HepG2 (cell line): Measurements from ENCODE around the gene ZBTB7C. TPM values are rescaled to one million over a fixed set of nuclear protein-coding genes. Genes with fewer than 3 reads are reported as not detected.

ENCODE experiments used
- ATAC-seq: fragments of 200-7000 bp; cut with Tn5 transposase; 3 replicates; pipeline ENCODE4 v1.9.1; 2020; ENCODE audit warnings: mild to moderate bottlenecking, moderate library complexity
- BruUV-seq: library from RNA; stranded (reverse); fragments of 400-500 nt; replicated peaks from 2 replicates; lab custom pipeline; 2021; lab: Mats Ljungman, UMichigan
- CTCF ChIA-PET: fragments of 300-600 bp; formaldehyde crosslinking; extraction: SDS; loops from one replicate; lab custom pipeline; 2021; ENCODE audit warnings: low total read pairs, inconsistent platforms, low intra/inter-chr PET ratio; lab: Yijun Ruan, JAX
- POLR2A ChIA-PET: fragments of 350-600 bp; sonication (Branson Sonifier 250); formaldehyde crosslinking; loops from one replicate; lab custom pipeline; 2020; ENCODE audit warnings: antibody characterized with exemption, inconsistent platforms; lab: Yijun Ruan, JAX
- DNase-seq: peaks from one replicate; pipeline ENCODE4 v3.0.0-alpha.2; 2015; ENCODE audit warnings: low spot score
- FAIRE-seq: peaks from 3 replicates; lab custom pipeline; 2011; peaks lifted over from hg19 to GRCh38; lab: Jason Lieb, UNC
- H2AFZ ChIP-seq: one replicate; pipeline ENCODE4 v1.6.1; 2011; ENCODE audit warnings: low read length, inconsistent platforms
- H3K27ac ChIP-seq: fragments of 300-600 bp; 3 replicates; pipeline ENCODE4 v1.8.0; 2011; ENCODE audit warnings: mixed run types, mild to moderate bottlenecking, mixed read lengths, low read length, inconsistent platforms; ENCODE audit not compliant: insufficient read depth; ENCODE audit errors: extremely low read length
- H3K27me3 ChIP-seq, 2 experiments: fragments of 200-600 bp in 1 of 2; 2 replicates in 1 of 2; 3 replicates in 1 of 2; pipeline versions ENCODE4 v1.6.0 to v1.8.0; 2011; ENCODE audit warnings: low read length in 2 of 2, mild to moderate bottlenecking in 2 of 2, moderate library complexity in 2 of 2, inconsistent platforms in 1 of 2; ENCODE audit not compliant: insufficient read depth in 2 of 2, control insufficient read depth in 1 of 2
- H3K36me3 ChIP-seq, 2 experiments: fragments of 200-600 bp in 1 of 2; replicated peaks in 1 of 2; 2 replicates in 1 of 2; 3 replicates in 1 of 2; pipeline versions ENCODE4 v1.5.1 to v1.8.0; 2011; ENCODE audit warnings: low read length in 2 of 2, inconsistent platforms in 1 of 2; ENCODE audit not compliant: insufficient read depth in 2 of 2, control insufficient read depth in 1 of 2
- H3K4me1 ChIP-seq: 2 replicates; pipeline ENCODE4 v1.5.1; 2012; ENCODE audit warnings: low read length, inconsistent platforms; ENCODE audit not compliant: insufficient read depth
- H3K4me2 ChIP-seq: 2 replicates; pipeline ENCODE4 v1.6.0; 2011; ENCODE audit warnings: low read depth, low read length, inconsistent platforms
- H3K4me3 ChIP-seq, 3 experiments: fragments of 200-600 bp in 1 of 3; sonication (generic), shearing (Covaris generic) in 1 of 3; replicated peaks in 1 of 3; 2 replicates each; pipeline ENCODE4 v1.5.1; 2011 to 2016; ENCODE audit warnings: low read length in 3 of 3, inconsistent platforms in 2 of 3, low read depth in 2 of 3, mild to moderate bottlenecking in 2 of 3, control low read depth in 1 of 3, mixed read lengths in 1 of 3; ENCODE audit not compliant: insufficient read depth in 1 of 3
- H3K79me2 ChIP-seq: one replicate; pipeline ENCODE4 v1.6.1; 2011; ENCODE audit warnings: low read length, inconsistent platforms; ENCODE audit not compliant: insufficient read depth
- H3K9ac ChIP-seq: 2 replicates; pipeline ENCODE4 v1.6.0; 2011; ENCODE audit warnings: mild to moderate bottlenecking, low read depth, low read length, inconsistent platforms; ENCODE audit not compliant: insufficient read depth
- H3K9me3 ChIP-seq: 2 replicates; pipeline ENCODE4 v1.5.1; 2012; ENCODE audit warnings: mild to moderate bottlenecking, low read length
- H4K20me1 ChIP-seq: 2 replicates; pipeline ENCODE4 v1.6.0; 2011; ENCODE audit warnings: inconsistent platforms, mild to moderate bottlenecking, low read length, moderate library complexity; ENCODE audit not compliant: insufficient read depth
- ATF3 ChIP-seq: sonication (generic); formaldehyde crosslinking; IDR thresholded peaks from 2 replicates; pipeline ENCODE4 v1.4.0; 2020; ENCODE audit warnings: missing genetic modification reagents
- DNMT3B ChIP-seq: conservative IDR thresholded peaks from 2 replicates; pipeline ENCODE4 v1.6.1; 2016; ENCODE audit warnings: missing biosample characterization, control low read depth
- NAIF1 ChIP-seq: sonication (generic); formaldehyde crosslinking; IDR thresholded peaks from 2 replicates; pipeline ENCODE4 v1.5.0; 2020; ENCODE audit warnings: mild to moderate bottlenecking, missing genetic modification reagents, borderline replicate concordance
- PHF21A ChIP-seq: sonication (generic); formaldehyde crosslinking; IDR thresholded peaks from 2 replicates; pipeline ENCODE4 v1.5.0; 2020; ENCODE audit warnings: mild to moderate bottlenecking, missing genetic modification reagents
- REST ChIP-seq, 2 experiments: IDR thresholded peaks; 2 replicates each; pipeline ENCODE4 v1.6.1; 2011 to 2012; ENCODE audit warnings: low read length in 2 of 2, borderline replicate concordance in 1 of 2, low read depth in 1 of 2, mild to moderate bottlenecking in 1 of 2, moderate library complexity in 1 of 2
- SP1 ChIP-seq, 2 experiments: fragments of 450-650 bp in 1 of 2; sonication (generic) in 1 of 2; formaldehyde crosslinking in 1 of 2; IDR thresholded peaks; 2 replicates each; pipeline versions ENCODE4 v1.4.0 to v1.6.1; 2016 to 2020; ENCODE audit warnings: missing genetic modification reagents in 1 of 2
- TFDP1 ChIP-seq: IDR thresholded peaks from 2 replicates; pipeline ENCODE4 v1.6.1; 2016; ENCODE audit warnings: missing compliant biosample characterization, missing genetic modification reagents, borderline replicate concordance
- ZBTB8A ChIP-seq: sonication (generic); formaldehyde crosslinking; IDR thresholded peaks from 2 replicates; pipeline ENCODE4 v1.4.0; 2020; ENCODE audit warnings: mild to moderate bottlenecking, low read depth, missing genetic modification reagents, borderline replicate concordance
- ZNF34 ChIP-seq: sonication (generic); formaldehyde crosslinking; IDR thresholded peaks from 2 replicates; pipeline ENCODE4 v1.4.0; 2020; ENCODE audit warnings: mild to moderate bottlenecking, missing genetic modification reagents, borderline replicate concordance
- WGBS: methylation state at CpG from one replicate; pipeline ENCODE4 v1.1.6; 2017; ENCODE audit warnings: low lambda C conversion rate; 5-methylcytosine and 5-hydroxymethylcytosine counted together
- in situ Hi-C: cut with HindIII; loops from 2 replicates; pipeline ENCODE4 v1.10.0; 2017; ENCODE audit warnings: low pct_unique_long_range_greater_than_20kb; ENCODE audit not compliant: extremely low pct_ligation_motif_present
- intact Hi-C: fragments of 100-400 bp; cut with micrococcal nuclease; formaldehyde crosslinking; loops from one replicate; pipeline ENCODE4 v1.10.0; 2022; ENCODE audit not compliant: unreplicated experiment
- polyA plus RNA-seq, 8 experiments: library from polyadenylated mRNA; depleted of rRNA in 3 of 8; stranded (reverse) in 7 of 8; unstranded in 1 of 8; fragments of >200 nt; fragmentation: Illumina TruSeq in 4 of 8; extraction: Trizol in 4 of 8; gene quantifications; 2 replicates each; pipeline versions ENCODE4 v1.2.1 to v1.2.3, GENCODE V29; 2011 to 2016; ENCODE audit warnings: low read depth in 4 of 8, missing spikeins in 1 of 8, mixed read lengths in 1 of 8; ENCODE audit not compliant: insufficient read depth in 1 of 8
- total RNA-seq, 5 experiments: library from RNA; depleted of rRNA; stranded (reverse); fragments of >200 nt; fragmentation: Illumina TruSeq; extraction: Trizol; gene quantifications; 2 replicates each; pipeline ENCODE4 v1.2.3, GENCODE V29; 2016; ENCODE audit warnings: low read depth in 1 of 5

ZBTB7C gene
- total and polyA plus RNA-seq, 2 of the 13 experiments (the other 11 are each of a cell fraction or from before 2014, with no cell fraction given), result 0.01 to 0.04 TPM

- no peak for TF ChIP-seq ZBTB8A (CRISPR knock-in tag)
- TF ChIP-seq, all 625 proteins: peak for 35
Measured at GRCh38 chr18:48455555-48456478, 46.6 kb upstream of the ZBTB7C start (continued).

GRCh38 chr18:48454261-48454757 lies 45.1 kb upstream of the ZBTB7C start:
- Histone ChIP-seq H3K36me3 (no peaks in the 10 kb centered on the region), H3K27ac (peak overlapping the region; percentile 81), H2AFZ (peak overlapping the region; percentile 22), H3K79me2 (no peaks in the 10 kb centered on the region), H3K9ac (peak overlapping the region; percentile 70), H3K9me3 (no peaks in the 10 kb centered on the region), H3K4me2 (peak overlapping the region; percentile 91), H4K20me1 (no peaks in the 10 kb centered on the region), H3K27me3 (no peaks in the 10 kb centered on the region; a peak in 1 of 5 replicates), H3K4me3 (peak overlapping the region; percentile 45 to 71 (median 62)), H3K4me1 (peaks cover 55% of the 10 kb centered on the region)
- intact Hi-C loops, result no loop called here
- no TSS peak for BruUV-seq
- ChIA-PET POLR2A (interaction anchor here (0.7 to 1.4 kb wide), 3 partner anchors 9 to 289 kb away, joined by 3 to 9 read pairs (median 3); no protein-coding TSS in a partner anchor), CTCF (no interaction called here)
- DNase-seq (peak; percentile 72), ATAC-seq (peak; percentile 55), FAIRE-seq (peak; percentile 96)
- WGBS, result 3% methylated on average over 5 of the region's 6 CpGs
- in situ Hi-C loops, result no loop called here
- TF ChIP-seq TFDP1 (CRISPR knock-in tag) (peak; percentile 35; the same call in 1 of the 2 replicates), ZNF34 (no peak), PHF21A (CRISPR knock-in tag) (peak; percentile 76; the same call in 1 of the 2 replicates), ATF3 (no peak), REST (IDR thresholded peaks at IDR 0.05; ENCODE audit: borderline replicate concordance in 1 of 2, low read depth in 1 of 2, low read length in 2 of 2) (0 out of 4 replicates have a peak, but pooled peaks of 1 of the 2 experiments have one; percentile 8), DNMT3B (CRISPR knock-in tag) (no peak), SP1 (IDR thresholded peaks at IDR 0.05) (no peak), SP1 (CRISPR knock-in tag; IDR thresholded peaks at IDR 0.05) (no peak), NAIF1 (CRISPR knock-in tag) (no peak)
